HG03045 (cell line): Measurements from ENCODE around the gene NOS2.
"Not testable (repeated sequence)": the region's sequence is repeated elsewhere in the genome, so short reads cannot be mapped to it uniquely, and the experiment has no call there.

Source experiments
- ATAC-seq: cut with Tn5 transposase; IDR thresholded peaks from one replicate; pipeline ENCODE4 v1.9.1; 2021; ENCODE audit warnings: mild to moderate bottlenecking, moderate library complexity; ENCODE audit not compliant: unreplicated experiment

NOS2 gene

GRCh38 chr17:27800522-27800921, at the start of gene NOS2:
Gene NOS2, minus strand, starts transcription at chr17:27800529. Its CDS starts 1,720 bp downstream, at chr17:27798809.
- no peak for ATAC-seq

GRCh38 chr17:27849474-27850185, 49.3 kb upstream of the NOS2 start:
- no peak for ATAC-seq

GRCh38 chr17:27848931-27849330, 48.6 kb upstream of the NOS2 start:
- ATAC-seq = no peak

- ATAC-seq = not testable (repeated sequence)
These were observed 46.5 kb upstream of the NOS2 start for GRCh38 chr17:27846808-27847307.

GRCh38 chr17:27846042-27846655, 45.8 kb upstream of the NOS2 start:
- ATAC-seq = no peak

GRCh38 chr17:27845264-27846041, 45.1 kb upstream of the NOS2 start:
- ATAC-seq = no peak

GRCh38 chr17:27840688-27841087, 40.4 kb upstream of the NOS2 start:
- no peak for ATAC-seq

- ATAC-seq = not testable (repeated sequence)
These were observed 40.0 kb upstream of the NOS2 start for GRCh38 chr17:27840406-27840678.

GRCh38 chr17:27839571-27840405, 39.5 kb upstream of the NOS2 start:
- not testable (repeated sequence) for ATAC-seq

- not testable (repeated sequence) for ATAC-seq
These were observed 38.3 kb upstream of the NOS2 start for GRCh38 chr17:27838607-27839006.

- ATAC-seq = not testable (repeated sequence)
These were observed 37.4 kb upstream of the NOS2 start for GRCh38 chr17:27837769-27838168.

GRCh38 chr17:27836651-27837050, 36.3 kb upstream of the NOS2 start:
- ATAC-seq = no peak

GRCh38 chr17:27834571-27834970, 34.2 kb upstream of the NOS2 start:
- no peak for ATAC-seq

GRCh38 chr17:27832831-27833230, 32.5 kb upstream of the NOS2 start:
- ATAC-seq = no peak

- ATAC-seq = not testable (repeated sequence)
These were observed 29.6 kb upstream of the NOS2 start for GRCh38 chr17:27829888-27830287.

GRCh38 chr17:27829143-27829711, 28.9 kb upstream of the NOS2 start:
- not testable (repeated sequence) for ATAC-seq

GRCh38 chr17:27825459-27825858, 25.1 kb upstream of the NOS2 start:
- ATAC-seq = no peak

- no peak for ATAC-seq
These were observed 24.4 kb upstream of the NOS2 start for GRCh38 chr17:27824745-27825144.

GRCh38 chr17:27824176-27824715, 23.9 kb upstream of the NOS2 start:
- ATAC-seq = no peak

GRCh38 chr17:27822108-27822507, 21.8 kb upstream of the NOS2 start:
- not testable (repeated sequence) for ATAC-seq
